GM21528 (cell line): ENCODE results near the gene TXNIP.

ENCODE experiments used
- ATAC-seq: cut with Tn5 transposase; IDR thresholded peaks from one replicate; pipeline ENCODE4 v1.9.1; 2021; ENCODE audit warnings: mild to moderate bottlenecking, moderate library complexity; ENCODE audit not compliant: unreplicated experiment, low FRiP score

Gene TXNIP

DNA sequence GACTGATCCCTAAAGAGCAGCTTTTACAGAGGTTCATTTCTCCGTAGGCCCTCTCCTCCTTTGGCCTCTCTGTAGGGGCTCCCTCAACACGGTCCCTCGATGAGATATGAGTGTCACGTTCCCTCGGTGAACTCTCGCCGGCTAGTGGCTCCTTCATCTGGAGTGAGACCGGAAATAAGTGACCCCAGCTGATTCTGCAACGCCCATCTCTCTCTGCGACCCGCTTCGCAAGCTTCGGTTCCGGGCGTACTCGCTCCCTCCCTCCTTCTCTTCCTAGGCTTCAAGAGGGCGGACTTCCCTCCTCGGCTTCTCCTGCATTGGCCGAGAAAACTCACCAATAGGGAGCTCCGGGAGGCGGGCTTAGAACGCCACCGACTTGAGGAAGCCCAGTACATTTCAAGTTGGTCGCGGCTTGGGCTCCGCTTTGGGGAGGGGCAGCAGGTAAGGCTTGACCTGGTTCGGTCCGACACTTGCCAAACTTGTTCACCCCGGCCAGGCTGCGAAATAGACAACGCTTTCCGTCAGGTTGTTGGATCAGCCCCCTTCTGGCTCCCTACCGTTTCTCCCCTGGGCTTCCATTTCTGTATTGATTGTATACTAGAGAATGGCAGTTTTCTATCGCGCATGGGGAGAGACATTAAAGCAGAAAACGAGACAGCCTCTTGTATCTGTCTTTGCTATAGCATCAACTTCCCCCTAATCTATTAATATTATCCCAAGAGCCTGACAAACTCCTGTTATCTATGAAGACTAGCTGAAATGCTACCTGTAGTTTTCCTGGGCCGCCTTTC lies 31.9 kb downstream of the TXNIP start, which contains the start of the genes ANKRD34A and POLR3GL:
TSS of gene ANKRD34A (minus strand) at position 248 of the 791 bp plus-strand sequence. CDS start 2,816 bp downstream, outside the sequence.
TSS of gene POLR3GL (plus strand) at position 363 of the 791 bp plus-strand sequence. CDS start 10,176 bp downstream, outside the sequence.
- peak; percentile 82 for ATAC-seq

DNA sequence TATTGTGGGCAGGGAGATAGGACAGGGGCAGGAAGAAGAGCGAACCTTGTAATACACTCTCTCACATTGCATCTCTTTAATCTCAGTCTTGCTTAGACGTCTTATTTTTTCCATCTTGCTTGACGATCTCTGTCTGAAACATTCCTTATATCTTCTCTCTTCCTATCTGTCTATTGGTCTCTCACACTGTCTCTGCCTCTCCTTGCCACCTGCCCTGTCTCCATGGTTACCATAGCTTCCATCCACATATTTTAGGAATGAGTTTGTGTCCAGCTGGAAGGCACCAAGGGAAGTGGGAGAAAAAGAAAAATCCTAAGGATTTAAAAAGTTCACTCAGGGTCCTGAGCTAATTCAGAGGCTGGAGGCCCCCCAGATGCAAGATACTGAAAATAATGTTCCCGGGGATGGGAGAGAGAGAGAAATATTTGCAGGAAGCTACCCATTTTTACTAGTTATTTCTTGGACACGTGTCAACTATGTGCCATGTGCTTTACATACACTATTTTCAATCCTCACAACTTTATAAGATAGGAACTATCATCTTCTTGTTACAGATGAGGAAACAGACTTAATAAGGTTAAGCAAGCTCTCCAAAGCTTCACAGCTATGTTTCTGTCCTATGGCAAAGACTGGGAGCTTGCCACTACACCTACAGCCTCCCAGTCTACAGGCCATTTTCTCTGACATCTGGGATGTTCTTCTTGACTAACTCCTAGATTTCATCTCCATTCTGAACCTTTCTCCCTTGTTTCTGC lies 32.9 kb downstream of the TXNIP start:
- ATAC-seq: no peak

GRCh38 chr1:145962157-145963102 lies 33.9 kb downstream of the TXNIP start:
- ATAC-seq: no peak

- ATAC-seq: no peak
These were observed 34.8 kb downstream of the TXNIP start for GRCh38 chr1:145961425-145962156.

GRCh38 chr1:145961109-145961424 lies 35.3 kb downstream of the TXNIP start:
- no peak for ATAC-seq

GRCh38 chr1:145960468-145961108 lies 35.8 kb downstream of the TXNIP start:
- ATAC-seq: no peak

DNA sequence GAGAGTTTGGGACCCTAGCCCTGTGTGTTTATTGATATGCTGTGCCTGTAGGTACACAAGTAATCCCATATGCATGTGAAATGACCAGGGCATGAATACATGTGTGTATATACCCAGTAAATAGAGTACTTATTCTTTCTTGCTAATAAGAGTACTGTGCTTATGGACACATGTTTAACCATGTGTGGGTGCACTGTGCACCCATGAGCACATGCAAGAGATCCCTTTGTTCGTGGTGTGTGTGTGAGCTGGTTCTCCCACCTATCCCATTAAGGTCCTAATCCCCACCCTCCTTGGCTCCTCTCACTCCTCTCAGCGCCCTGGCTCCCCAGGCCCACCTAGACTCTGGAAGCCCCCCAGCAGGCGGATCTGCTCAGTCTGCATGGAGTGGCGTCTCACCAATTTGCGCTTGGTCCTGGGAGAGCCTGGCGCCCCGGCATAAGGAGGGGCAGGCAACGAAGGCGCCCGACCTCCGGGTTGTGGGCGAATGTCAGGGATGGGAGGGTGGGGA lies 36.4 kb downstream of the TXNIP start:
- ATAC-seq: no peak

DNA sequence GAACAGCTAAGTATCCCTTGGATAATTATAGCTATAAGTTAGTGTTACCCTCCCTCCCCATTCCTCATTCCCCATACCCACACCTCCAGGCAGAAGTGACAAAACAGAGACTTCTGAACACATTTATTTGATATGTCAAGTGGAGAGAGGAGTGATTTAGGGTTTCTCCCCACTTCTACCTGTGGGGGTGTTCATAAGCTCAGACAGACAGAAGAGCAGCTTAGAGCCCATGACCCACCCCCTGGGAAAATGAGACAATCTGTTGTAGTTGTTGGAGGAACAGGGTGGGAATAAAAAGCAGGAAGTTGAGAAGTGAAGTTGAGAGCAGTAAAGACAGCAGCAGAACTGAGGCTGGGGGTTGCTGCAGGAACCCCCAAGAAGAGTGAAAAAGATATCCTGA lies 37.0 kb downstream of the TXNIP start:
- ATAC-seq: no peak

GRCh38 chr1:145958734-145959133 lies 37.6 kb downstream of the TXNIP start:
- no peak for ATAC-seq

DNA sequence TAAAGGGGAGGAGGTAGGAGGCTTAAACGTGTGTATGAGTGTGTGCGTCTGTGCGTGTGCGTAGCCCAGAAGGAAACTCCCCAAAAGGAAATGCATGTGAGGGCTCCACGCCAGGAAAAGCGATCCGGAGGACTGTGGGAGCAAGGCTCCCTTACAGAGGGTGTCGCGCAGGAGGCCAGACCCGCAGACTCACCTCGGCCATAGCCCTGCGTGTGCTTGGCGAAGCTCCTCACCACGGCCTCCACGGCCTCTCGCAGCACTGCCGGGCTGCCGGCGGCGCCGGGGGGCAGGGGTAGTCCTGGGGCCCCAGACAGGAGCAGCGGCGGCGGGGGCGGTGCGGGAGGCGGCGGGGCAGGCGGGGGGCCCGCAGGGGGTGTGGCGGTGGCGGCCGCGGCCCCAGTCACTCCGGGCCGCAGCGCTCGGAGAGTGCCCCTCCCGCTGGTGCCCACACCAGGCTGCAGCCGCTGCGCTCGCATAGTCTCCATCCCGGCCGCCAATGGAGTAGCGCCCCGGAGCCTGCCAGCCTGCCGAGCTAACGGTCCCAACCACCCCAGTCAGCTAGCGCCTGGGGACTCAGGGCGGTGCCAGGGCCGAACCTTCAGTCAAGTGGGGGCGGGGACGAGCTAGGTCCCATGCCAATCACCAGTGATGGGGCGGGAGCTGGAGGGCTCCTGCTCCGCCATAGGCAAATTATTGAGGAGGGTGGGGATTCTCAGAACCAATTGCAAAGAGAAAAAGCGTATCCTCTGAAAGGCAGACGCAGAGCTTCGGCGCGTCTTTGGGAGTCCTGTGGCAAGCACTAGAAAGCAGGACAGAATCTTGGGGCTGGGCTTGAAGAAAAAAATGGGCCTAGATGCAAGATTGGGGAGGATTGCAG lies 38.7 kb downstream of the TXNIP start, which contains the start of gene LIX1L:
TSS of gene LIX1L (minus strand) at position 575 of the 877 bp plus-strand sequence. CDS start at position 485, 90 bp downstream.
- peak; percentile 82 for ATAC-seq

DNA sequence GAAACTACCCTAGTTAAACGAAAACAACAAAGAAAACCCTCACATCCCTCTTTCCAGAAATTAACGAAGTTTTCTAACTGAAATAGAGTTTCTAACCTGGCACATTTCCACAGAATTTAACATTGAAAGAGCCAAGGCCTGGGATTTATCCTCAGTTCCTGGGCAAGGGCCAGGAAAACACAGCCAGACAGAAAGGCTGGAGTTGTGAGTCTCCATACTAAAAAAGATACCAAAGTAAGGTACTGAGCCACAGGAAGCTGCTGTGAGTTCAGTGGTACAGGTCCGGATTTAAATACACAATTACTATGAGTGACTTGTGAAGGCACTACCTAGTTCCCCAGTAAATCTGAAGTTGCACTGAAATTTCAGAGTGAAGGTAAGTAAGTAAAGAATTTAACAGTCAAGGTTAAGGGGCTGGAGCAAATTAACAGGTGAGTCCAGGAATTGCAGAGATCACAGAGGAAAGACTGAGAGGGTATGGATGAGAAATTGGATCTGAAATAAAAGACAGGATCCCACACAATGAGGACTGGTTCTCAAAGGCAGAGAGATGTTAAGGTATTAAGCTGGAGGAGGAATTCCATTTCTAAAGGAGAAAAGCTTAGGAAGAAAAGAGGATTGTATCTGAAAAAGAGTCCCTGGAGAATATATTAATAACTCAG lies 39.5 kb downstream of the TXNIP start:
- ATAC-seq: no peak

GRCh38 chr1:145956361-145956760 lies 40.0 kb downstream of the TXNIP start:
- ATAC-seq: no peak

DNA sequence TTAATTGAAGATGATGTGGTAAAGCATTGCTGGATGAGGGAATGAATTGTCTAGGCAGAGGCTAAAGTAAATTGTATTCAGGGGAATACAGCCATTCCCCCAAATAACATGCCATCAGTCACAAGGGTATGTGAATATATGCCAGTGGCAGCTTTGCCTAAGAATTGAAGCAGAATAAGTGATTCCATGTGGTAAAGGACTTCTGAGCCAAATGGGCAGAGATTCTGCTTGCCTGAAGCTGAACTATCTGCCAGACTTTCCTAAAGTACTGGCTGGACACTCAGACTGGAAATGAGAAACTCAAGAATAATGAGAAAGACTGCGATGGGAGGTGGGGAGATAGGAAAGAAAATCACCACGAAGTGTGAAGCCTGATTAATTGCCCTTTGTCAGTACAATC lies 40.9 kb downstream of the TXNIP start:
- no peak for ATAC-seq

DNA sequence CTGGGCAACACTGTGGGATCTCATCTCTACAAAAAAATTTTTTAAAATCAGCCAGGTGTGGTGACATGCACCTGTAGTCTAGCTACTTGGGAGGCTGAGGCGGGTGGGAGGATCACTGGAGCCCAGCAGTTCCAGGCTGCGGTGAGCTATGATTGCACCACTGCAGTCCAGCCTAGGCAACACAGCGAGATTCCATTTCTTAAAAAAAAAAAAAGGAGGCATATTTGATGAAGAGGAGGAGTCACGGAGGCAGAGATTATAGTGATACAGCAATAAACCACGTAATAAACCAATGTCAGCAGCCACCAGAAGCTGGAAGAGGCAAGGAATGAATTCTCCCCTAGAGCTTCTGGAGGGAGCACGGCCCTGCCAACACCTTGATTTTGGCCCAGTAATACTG lies 42.5 kb downstream of the TXNIP start:
- ATAC-seq: no peak

- no peak for ATAC-seq
These were observed 43.5 kb downstream of the TXNIP start for GRCh38 chr1:145952903-145953302.

- ATAC-seq: no peak
These were observed 44.9 kb downstream of the TXNIP start for GRCh38 chr1:145951526-145951925.

- no peak for ATAC-seq
These were observed 47.2 kb downstream of the TXNIP start for GRCh38 chr1:145949219-145949618.

DNA sequence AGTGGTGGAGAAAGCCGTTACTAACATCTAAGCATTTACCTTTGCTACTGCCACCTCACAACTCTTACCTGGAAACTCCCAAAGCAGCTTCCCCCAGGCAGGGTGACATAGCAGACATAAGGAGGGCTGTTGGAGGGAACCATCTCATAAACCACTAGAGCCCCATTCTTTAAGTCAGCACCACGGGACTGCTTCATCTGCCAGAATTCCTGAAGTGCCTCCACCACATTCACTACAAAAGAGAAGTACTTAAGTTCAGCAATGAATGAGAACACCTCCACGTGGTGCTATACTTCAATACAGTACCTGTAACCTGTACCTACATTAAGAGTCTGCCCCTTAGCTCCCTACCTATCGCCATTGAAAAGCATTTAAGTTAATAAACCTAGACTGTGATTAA lies 48.8 kb downstream of the TXNIP start:
- no peak for ATAC-seq
